NB4 (cell line): ENCODE data around the gene SLC10A3.

Source experiments
- DNase-seq: peaks from one replicate; pipeline ENCODE4 v3.0.0; 2010; ENCODE audit warnings: low read depth
- H3K4me3 ChIP-seq: one replicate; pipeline ENCODE4 v1.5.1; 2011; ENCODE audit warnings: mild to moderate bottlenecking, low read depth, low read length, moderate library complexity
- CTCF ChIP-seq: IDR thresholded peaks from one replicate; pipeline ENCODE4 v1.5.1; 2012; ENCODE audit warnings: low read depth, low read length
- MAX ChIP-seq: IDR thresholded peaks from 2 replicates; pipeline ENCODE4 v1.6.1; 2011; ENCODE audit warnings: low read depth, low read length
- MYC ChIP-seq: IDR thresholded peaks from 2 replicates; pipeline ENCODE4 v1.6.1; 2011; ENCODE audit warnings: low read depth, low read length
- POLR2A ChIP-seq: IDR thresholded peaks from 2 replicates; pipeline ENCODE4 v1.6.1; 2011; ENCODE audit warnings: mild to moderate bottlenecking; ENCODE audit not compliant: insufficient read length; ENCODE audit errors: extremely low read depth

The SLC10A3 gene

GRCh38 chrX:154490414-154491083 lies at the start of gene SLC10A3:
SLC10A3 (minus strand) TSS chrX:154490629; CDS start chrX:154488940, 1,689 bp downstream.
- DNase-seq: peak; percentile 96
- TF ChIP-seq CTCF (no peak), MYC (no peak), POLR2A (peak; percentile 81), MAX (no peak)
- H3K4me3 ChIP-seq: peak within 1 kb of the TSS; percentile 63

GRCh38 chrX:154539077-154539476 lies 48.6 kb upstream of the SLC10A3 start:
- DNase-seq: no peak
- TF ChIP-seq MYC: no peak
- no peak for TF ChIP-seq MAX
- TF ChIP-seq POLR2A: no peak
- no peak for TF ChIP-seq CTCF
- H3K4me3 ChIP-seq: no peak overlapping the region

- TF ChIP-seq MAX: no peak
- no peak for TF ChIP-seq CTCF
- no peak for TF ChIP-seq MYC
- no peak for TF ChIP-seq POLR2A
- H3K4me3 ChIP-seq: no peak overlapping the region
- no peak for DNase-seq
Observed at GRCh38 chrX:154535892-154536291, 45.5 kb upstream of the SLC10A3 start.

- peak; percentile 47 for TF ChIP-seq MYC
- no peak for TF ChIP-seq POLR2A
- peak; percentile 83 for TF ChIP-seq CTCF
- peak; percentile 42; the same call in 1 of the 2 replicates for TF ChIP-seq MAX
- no peak overlapping the region for H3K4me3 ChIP-seq
- DNase-seq: peak; percentile 92
Observed at GRCh38 chrX:154534526-154535322, 44.3 kb upstream of the SLC10A3 start.

- DNase-seq: no peak
- H3K4me3 ChIP-seq: no peak overlapping the region
- TF ChIP-seq MYC (no peak), CTCF (no peak), POLR2A (no peak), MAX (no peak)
Observed at GRCh38 chrX:154532690-154533089, 42.3 kb upstream of the SLC10A3 start.
